GM21786 (cell line): ENCODE measurements around the gene PEX7.
"Not testable (repeated sequence)": the region's sequence is repeated elsewhere in the genome, so short reads cannot be mapped to it uniquely, and the experiment has no call there.

Experiments used
- ATAC-seq: cut with Tn5 transposase; IDR thresholded peaks from one replicate; pipeline ENCODE4 v1.9.1; 2021; ENCODE audit not compliant: unreplicated experiment

Gene PEX7

GRCh38 chr6:136822376-136823127, at the start of gene PEX7:
PEX7 (plus strand) TSS chr6:136822592; CDS start chr6:136822666, 74 bp downstream.
- ATAC-seq: peak; percentile 98

GRCh38 chr6:136772685-136773472, 49.5 kb upstream of the PEX7 start:
- ATAC-seq: peak; percentile 74

GRCh38 chr6:136773473-136773796, 49.0 kb upstream of the PEX7 start:
- ATAC-seq: no peak

GRCh38 chr6:136774228-136775041, 48.0 kb upstream of the PEX7 start:
- ATAC-seq: no peak

- no peak for ATAC-seq
Observed at GRCh38 chr6:136775081-136775480, 47.3 kb upstream of the PEX7 start.

- ATAC-seq: no peak
Observed at GRCh38 chr6:136775548-136775947, 46.8 kb upstream of the PEX7 start.

GRCh38 chr6:136777651-136778050, 44.7 kb upstream of the PEX7 start:
- ATAC-seq: no peak

- ATAC-seq: no peak
Observed at GRCh38 chr6:136779682-136780081, 42.7 kb upstream of the PEX7 start.

GRCh38 chr6:136780972-136781371, 41.4 kb upstream of the PEX7 start:
- no peak for ATAC-seq

- ATAC-seq: no peak
Observed at GRCh38 chr6:136782021-136782770, 40.2 kb upstream of the PEX7 start.

GRCh38 chr6:136783021-136783420, 39.4 kb upstream of the PEX7 start:
- ATAC-seq: no peak

- peak; percentile 77 for ATAC-seq
Observed at GRCh38 chr6:136783495-136784270, 38.7 kb upstream of the PEX7 start.

- ATAC-seq: no peak
Observed at GRCh38 chr6:136784271-136784664, 38.1 kb upstream of the PEX7 start.

- peak; percentile 42 for ATAC-seq
Observed at GRCh38 chr6:136784910-136785746, 37.3 kb upstream of the PEX7 start.

- no peak for ATAC-seq
Observed at GRCh38 chr6:136786658-136787057, 35.7 kb upstream of the PEX7 start.

- ATAC-seq: no peak
Observed at GRCh38 chr6:136787726-136788068, 34.7 kb upstream of the PEX7 start.

- ATAC-seq: no peak
Observed at GRCh38 chr6:136788069-136788902, 34.1 kb upstream of the PEX7 start.

GRCh38 chr6:136789440-136789839, 33.0 kb upstream of the PEX7 start:
- not testable (repeated sequence) for ATAC-seq
